Panc1 (cell line): Measurements from ENCODE around the gene GNG10. TPM values are rescaled to one million over a fixed set of nuclear protein-coding genes. Genes with fewer than 3 reads are reported as not detected.

Experiments used
- ATAC-seq: fragments of 200-7000 bp; cut with Tn5 transposase; 2 replicates; pipeline ENCODE4 v1.9.1; 2020; ENCODE audit warnings: mild to moderate bottlenecking, moderate library complexity
- BruUV-seq: library from RNA; stranded (reverse); fragments of 400-500 nt; replicated peaks from 2 replicates; lab custom pipeline; 2021; lab: Mats Ljungman, UMichigan
- CTCF ChIA-PET: fragments of 300-600 bp; sonication (Branson Sonifier 250); formaldehyde crosslinking; loops from one replicate; lab custom pipeline; 2022; ENCODE audit warnings: antibody characterized with exemption; lab: Charles Lee
- POLR2A ChIA-PET: fragments of 300-600 bp; sonication (Branson Sonifier 250); formaldehyde crosslinking; loops from one replicate; lab custom pipeline; 2022; ENCODE audit warnings: antibody characterized with exemption; lab: Charles Lee
- DNase-seq: peaks from one replicate; pipeline ENCODE4 v3.0.0-alpha.2; 2010; ENCODE audit warnings: low read depth, low spot score
- H3K27ac ChIP-seq: 2 replicates; pipeline ENCODE4 v1.5.1; 2011; ENCODE audit warnings: mild to moderate bottlenecking, low read length, inconsistent platforms
- H3K27me3 ChIP-seq: fragments of 200-500 bp; sonication (Bioruptor generic); 2 replicates; pipeline ENCODE4 v1.6.0; 2014; ENCODE audit warnings: low read length, inconsistent platforms; ENCODE audit not compliant: control insufficient read depth, insufficient read depth
- H3K36me3 ChIP-seq: fragments of 200-500 bp; sonication (Bioruptor generic); 2 replicates; pipeline ENCODE4 v1.5.1; 2014; ENCODE audit warnings: inconsistent platforms, mild to moderate bottlenecking, low read length, moderate library complexity; ENCODE audit not compliant: control insufficient read depth, insufficient read depth
- H3K4me1 ChIP-seq: 2 replicates; pipeline ENCODE4 v1.5.1; 2011; ENCODE audit warnings: inconsistent platforms, mild to moderate bottlenecking, low read length, moderate library complexity; ENCODE audit not compliant: control insufficient read depth, insufficient read depth
- H3K4me3 ChIP-seq, 2 experiments: 2 replicates each; pipeline ENCODE4 v1.5.1; 2011 to 2012; ENCODE audit warnings: low read depth in 2 of 2, low read length in 2 of 2, mild to moderate bottlenecking in 2 of 2, inconsistent platforms in 1 of 2, moderate library complexity in 1 of 2
- H3K9me3 ChIP-seq: fragments of 200-500 bp; sonication (Bioruptor generic); 2 replicates; pipeline ENCODE4 v1.5.1; 2014; ENCODE audit warnings: low read depth, mild to moderate bottlenecking, inconsistent platforms, low read length, moderate library complexity; ENCODE audit not compliant: control insufficient read depth, insufficient read depth
- CTCF ChIP-seq: fragments of 450-650 bp; IDR thresholded peaks from 2 replicates; pipeline ENCODE4 v1.5.1; 2017; ENCODE audit warnings: mild to moderate bottlenecking
- POLR2AphosphoS5 ChIP-seq: IDR thresholded peaks from 2 replicates; pipeline ENCODE4 v1.6.1; 2012; ENCODE audit warnings: mild to moderate bottlenecking, low read depth, low read length, moderate library complexity
- SIN3A ChIP-seq: IDR thresholded peaks from 2 replicates; pipeline ENCODE4 v1.6.1; 2012; ENCODE audit warnings: low read depth, mild to moderate bottlenecking, low read length, moderate library complexity, borderline replicate concordance; ENCODE audit not compliant: insufficient read depth
- TCF7L2 ChIP-seq: IDR thresholded peaks from 2 replicates; pipeline ENCODE4 v1.6.1; 2011; ENCODE audit warnings: mild to moderate bottlenecking, low read depth, low read length, inconsistent platforms
- in situ Hi-C: cut with HindIII; loops from 2 replicates; pipeline ENCODE4 v1.10.0; 2016; ENCODE audit warnings: low sequenced_read_pairs, low pct_unique_long_range_greater_than_20kb
- intact Hi-C: fragments of 100-400 bp; cut with micrococcal nuclease; formaldehyde crosslinking; loops from one replicate; pipeline ENCODE4 v1.10.0; 2022; ENCODE audit not compliant: unreplicated experiment
- total RNA-seq: library from RNA; stranded (reverse); gene quantifications from one replicate; pipeline ENCODE4 v1.2.1, GENCODE V29; 2021; ENCODE audit not compliant: unreplicated experiment
- TF ChIP-seq, protein P1 (sequence below), 2 experiments: IDR thresholded peaks; 2 replicates each; pipeline ENCODE4 v1.6.1; 2011 to 2012; ENCODE audit warnings: low read depth in 2 of 2, control low read depth in 1 of 2, low read length in 1 of 2, mild to moderate bottlenecking in 1 of 2, moderate library complexity in 1 of 2; ENCODE audit not compliant: insufficient read depth in 1 of 2

Gene GNG10
- total RNA-seq, 1 experiment from 2014 or later, result 40.0 TPM

- BruUV-seq, result no TSS peak
- Histone ChIP-seq H3K36me3 (no peaks in the 10 kb centered on the region), H3K27me3 (no peaks in the 10 kb centered on the region), H3K27ac (no peak overlapping the region), H3K4me3 (no peak overlapping the region), H3K9me3 (peaks cover 5% of the 10 kb centered on the region; the same call in 1 of the 2 replicates), H3K4me1 (peaks cover 5% of the 10 kb centered on the region; the same call in 1 of the 2 replicates)
- ChIA-PET POLR2A (no interaction called here), CTCF (no interaction called here)
- ATAC-seq (no peak), DNase-seq (no peak)
- intact Hi-C loops (no loop called here), in situ Hi-C loops (no loop called here)
- no peak for TF ChIP-seq SIN3A
- TF ChIP-seq POLR2AphosphoS5, result no peak
- no peak for TF ChIP-seq CTCF
- TF ChIP-seq, protein P1, sequence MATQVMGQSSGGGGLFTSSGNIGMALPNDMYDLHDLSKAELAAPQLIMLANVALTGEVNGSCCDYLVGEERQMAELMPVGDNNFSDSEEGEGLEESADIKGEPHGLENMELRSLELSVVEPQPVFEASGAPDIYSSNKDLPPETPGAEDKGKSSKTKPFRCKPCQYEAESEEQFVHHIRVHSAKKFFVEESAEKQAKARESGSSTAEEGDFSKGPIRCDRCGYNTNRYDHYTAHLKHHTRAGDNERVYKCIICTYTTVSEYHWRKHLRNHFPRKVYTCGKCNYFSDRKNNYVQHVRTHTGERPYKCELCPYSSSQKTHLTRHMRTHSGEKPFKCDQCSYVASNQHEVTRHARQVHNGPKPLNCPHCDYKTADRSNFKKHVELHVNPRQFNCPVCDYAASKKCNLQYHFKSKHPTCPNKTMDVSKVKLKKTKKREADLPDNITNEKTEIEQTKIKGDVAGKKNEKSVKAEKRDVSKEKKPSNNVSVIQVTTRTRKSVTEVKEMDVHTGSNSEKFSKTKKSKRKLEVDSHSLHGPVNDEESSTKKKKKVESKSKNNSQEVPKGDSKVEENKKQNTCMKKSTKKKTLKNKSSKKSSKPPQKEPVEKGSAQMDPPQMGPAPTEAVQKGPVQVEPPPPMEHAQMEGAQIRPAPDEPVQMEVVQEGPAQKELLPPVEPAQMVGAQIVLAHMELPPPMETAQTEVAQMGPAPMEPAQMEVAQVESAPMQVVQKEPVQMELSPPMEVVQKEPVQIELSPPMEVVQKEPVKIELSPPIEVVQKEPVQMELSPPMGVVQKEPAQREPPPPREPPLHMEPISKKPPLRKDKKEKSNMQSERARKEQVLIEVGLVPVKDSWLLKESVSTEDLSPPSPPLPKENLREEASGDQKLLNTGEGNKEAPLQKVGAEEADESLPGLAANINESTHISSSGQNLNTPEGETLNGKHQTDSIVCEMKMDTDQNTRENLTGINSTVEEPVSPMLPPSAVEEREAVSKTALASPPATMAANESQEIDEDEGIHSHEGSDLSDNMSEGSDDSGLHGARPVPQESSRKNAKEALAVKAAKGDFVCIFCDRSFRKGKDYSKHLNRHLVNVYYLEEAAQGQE (IDR thresholded peaks at IDR 0.05; ENCODE audit: insufficient read depth in 1 of 2, low read depth in 2 of 2, low read length in 1 of 2), result no peak
- no peak for TF ChIP-seq TCF7L2
Observed at GRCh38 chr9:111696796-111697195, 35.4 kb downstream of the GNG10 start.

GRCh38 chr9:111700776-111701175 is 39.4 kb downstream of the GNG10 start:
- no peaks in the 10 kb centered on the region for H3K4me1 ChIP-seq
- H3K4me3 ChIP-seq, result no peak overlapping the region
- CTCF ChIA-PET, result interaction anchor here (0.6 kb wide), 1 partner anchor 483 kb away, joined by 3 read pairs; no protein-coding TSS in a partner anchor
- H3K27ac ChIP-seq, result no peak overlapping the region
- in situ Hi-C loops (no loop called here), intact Hi-C loops (no loop called here)
- TF ChIP-seq POLR2AphosphoS5 (no peak), SIN3A (no peak), TCF7L2 (no peak), CTCF (no peak)
- TF ChIP-seq, protein P1 (IDR thresholded peaks at IDR 0.05; ENCODE audit: insufficient read depth in 1 of 2, low read depth in 2 of 2, low read length in 1 of 2), result no peak
- ATAC-seq (no peak), DNase-seq (no peak)
- H3K36me3 ChIP-seq, result no peaks in the 10 kb centered on the region
- POLR2A ChIA-PET, result no interaction called here
- no TSS peak for BruUV-seq
- H3K9me3 ChIP-seq, result peaks cover 5% of the 10 kb centered on the region; the same call in 1 of the 2 replicates
- H3K27me3 ChIP-seq, result no peaks in the 10 kb centered on the region
